Fibroblast of skin of right biceps (primary cell): Measurements from ENCODE around the gene MYOT.
"Not testable (repeated sequence)": the region's sequence is repeated elsewhere in the genome, so short reads cannot be mapped to it uniquely, and the experiment has no call there.

Experiments used
- DNase-seq: peaks from one replicate; pipeline ENCODE4 v3.0.0-alpha.2; 2013

MYOT gene

GRCh38 chr5:137856916-137857862 lies 10.5 kb upstream of the MYOT start:
- DNase-seq: no peak

DNA sequence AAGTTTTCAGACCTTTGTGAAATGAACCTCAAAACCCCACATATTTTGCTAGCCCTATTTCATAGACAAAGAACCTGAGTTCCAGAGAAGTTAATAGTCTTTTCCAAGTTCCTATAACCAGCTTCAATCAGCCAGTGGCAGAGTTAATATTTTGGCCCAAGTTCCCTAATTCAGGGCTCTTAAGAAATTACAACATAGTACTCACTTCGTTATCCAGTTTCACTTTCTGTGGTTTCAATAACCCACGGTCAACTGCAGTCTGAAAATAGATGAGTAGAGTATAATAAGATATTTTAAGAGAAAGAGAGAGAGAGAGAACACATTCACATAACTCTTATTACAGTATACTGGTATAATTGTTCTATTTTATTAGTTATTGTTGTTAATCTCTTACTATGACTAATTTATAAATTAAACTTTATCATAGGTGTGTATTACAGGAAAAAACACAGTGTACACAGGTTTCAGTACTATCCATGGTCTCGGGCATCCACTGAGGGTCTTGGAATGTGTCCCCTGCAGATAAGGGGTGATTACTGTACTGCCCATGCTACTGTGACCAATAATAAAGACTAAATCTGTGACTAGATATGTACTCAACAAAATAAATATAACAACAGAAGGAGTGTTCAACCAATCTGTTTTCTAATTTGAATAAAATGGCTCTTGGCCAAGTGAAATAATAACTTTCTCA lies 9.3 kb upstream of the MYOT start:
- no peak for DNase-seq

DNA sequence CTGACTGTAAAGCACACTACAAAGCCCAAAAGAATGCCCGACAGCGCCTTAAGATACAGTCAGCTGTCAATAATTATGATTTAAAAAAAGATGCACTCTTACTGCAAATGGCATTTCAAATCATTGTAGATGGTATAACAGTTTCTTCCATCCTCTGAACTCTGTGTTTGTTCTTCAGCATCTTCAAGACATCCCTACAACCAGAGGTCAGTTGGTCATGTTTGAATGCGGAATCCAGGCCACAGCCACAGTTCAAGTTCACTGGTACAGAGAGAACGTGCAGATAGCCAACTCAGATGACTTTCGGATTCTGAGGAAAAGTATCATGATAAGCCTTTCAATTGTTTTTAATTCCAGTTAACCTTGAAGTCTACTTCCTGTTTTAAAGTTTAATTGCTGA lies 8.7 kb upstream of the MYOT start:
- no peak for DNase-seq

- DNase-seq: no peak
Measured at GRCh38 chr5:137862251-137862650, 5.4 kb upstream of the MYOT start.

GRCh38 chr5:137863653-137864052 lies 4.0 kb upstream of the MYOT start:
- not testable (repeated sequence) for DNase-seq

GRCh38 chr5:137866541-137867388 lies 895 bp upstream of the MYOT start:
- no peak for DNase-seq

GRCh38 chr5:137870647-137871339 lies 3.1 kb downstream of the MYOT start:
- DNase-seq: no peak

DNA sequence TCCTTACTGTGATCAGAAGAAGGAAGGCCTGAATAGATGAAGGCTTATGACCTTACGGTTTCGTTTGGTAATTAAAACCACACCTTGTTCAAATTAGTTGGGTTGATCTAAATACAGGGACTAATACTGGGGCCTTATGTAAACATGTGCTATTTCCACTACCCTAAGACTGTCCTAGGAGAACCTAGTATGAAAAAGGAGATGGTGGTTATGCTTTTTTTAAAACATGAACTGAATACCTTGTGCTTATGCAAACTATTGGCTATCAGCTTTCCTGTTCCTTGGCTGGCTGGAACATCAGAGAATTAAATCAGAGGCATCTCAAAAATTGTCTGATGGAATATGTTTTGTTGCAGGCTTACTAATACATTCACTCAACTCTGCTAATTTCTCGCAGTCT lies 3.9 kb downstream of the MYOT start:
- no peak for DNase-seq

GRCh38 chr5:137872466-137872865 lies 4.8 kb downstream of the MYOT start:
- no peak for DNase-seq

DNA sequence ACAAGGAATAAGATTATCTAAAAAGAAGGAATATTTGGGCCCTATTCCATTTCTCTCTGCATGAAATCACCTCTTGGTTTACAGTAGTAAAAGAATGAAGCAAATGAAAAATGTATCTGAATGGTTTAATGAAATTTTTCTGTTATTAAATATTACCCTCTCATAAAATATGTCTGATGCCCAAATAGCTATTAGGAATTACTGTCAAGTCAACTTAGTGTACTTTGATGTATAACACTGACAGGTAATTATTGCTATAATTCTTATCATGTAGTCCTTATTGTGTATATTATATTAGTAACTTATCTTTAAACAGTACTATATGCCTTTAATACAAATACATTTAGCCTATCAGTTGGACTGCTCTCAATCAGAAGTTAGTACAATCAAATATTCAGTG lies 8.4 kb downstream of the MYOT start:
- DNase-seq: no peak

GRCh38 chr5:137880313-137880712 lies 12.7 kb downstream of the MYOT start:
- DNase-seq: no peak

DNA sequence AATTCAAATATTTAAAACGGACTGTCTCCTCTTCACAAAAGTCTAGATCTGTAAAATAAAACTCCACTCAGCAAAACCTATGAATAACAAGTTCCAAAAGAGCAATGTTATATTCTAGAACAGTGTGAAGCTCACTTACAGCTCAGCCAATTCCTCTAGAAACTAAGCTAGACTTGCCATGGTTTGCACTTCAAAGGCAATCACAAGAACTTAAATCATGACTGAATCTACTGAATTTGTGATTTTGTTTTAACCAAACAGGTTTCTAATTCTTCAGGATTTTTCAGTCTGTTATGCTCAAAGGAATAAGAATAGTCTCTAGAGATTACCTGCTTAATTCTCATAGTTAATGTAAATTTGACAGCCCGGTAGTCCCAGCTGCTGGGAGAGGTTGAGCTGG lies 20.2 kb downstream of the MYOT start:
- DNase-seq: no peak

DNA sequence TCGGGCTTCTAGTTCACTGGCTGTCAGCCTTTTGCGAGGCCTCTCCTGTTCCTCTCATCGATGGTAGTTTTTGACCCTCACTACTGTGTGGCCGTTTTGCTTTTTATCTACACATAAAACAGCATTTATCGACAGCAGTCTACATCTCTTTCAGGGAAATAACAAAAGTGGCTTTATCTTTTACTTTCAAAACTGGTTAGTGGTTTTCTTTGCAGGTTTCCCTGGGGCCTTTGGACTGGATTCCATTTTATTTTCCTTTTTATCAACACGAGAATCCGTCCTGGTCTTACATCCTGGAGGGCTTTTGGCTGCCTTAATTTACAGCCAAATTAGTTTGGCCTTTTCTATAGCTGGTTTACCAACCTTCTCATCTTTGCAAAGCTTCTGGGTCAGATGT lies 20.8 kb downstream of the MYOT start:
- DNase-seq: no peak

- peak; percentile 90 for DNase-seq
Measured at GRCh38 chr5:137888863-137889759, 21.5 kb downstream of the MYOT start, which contains the start of gene PKD2L2. PKD2L2 (plus strand) TSS chr5:137889457; CDS start chr5:137889492, 35 bp downstream.

GRCh38 chr5:137890845-137891244 lies 23.2 kb downstream of the MYOT start:
- DNase-seq: no peak

GRCh38 chr5:137891849-137892248 lies 24.2 kb downstream of the MYOT start:
- no peak for DNase-seq

DNA sequence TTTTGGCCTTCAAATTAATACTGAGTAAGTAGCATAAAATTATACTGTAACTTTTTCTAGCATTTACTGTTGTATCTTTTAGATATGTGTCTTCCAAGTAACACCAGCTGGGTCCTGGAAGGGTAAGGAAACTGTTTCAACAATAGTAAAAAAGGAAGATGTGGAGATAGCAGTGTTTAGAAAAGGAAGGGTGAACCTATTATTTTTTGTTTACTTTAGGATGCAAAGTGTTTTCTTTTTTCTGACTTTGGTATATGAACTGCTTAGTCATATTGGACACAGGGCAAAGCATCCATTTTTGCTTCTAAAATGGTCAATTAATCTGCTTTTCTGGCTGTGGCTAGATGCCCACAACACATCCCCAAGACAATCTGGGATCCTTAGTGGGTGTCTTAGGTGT lies 26.9 kb downstream of the MYOT start:
- no peak for DNase-seq

DNA sequence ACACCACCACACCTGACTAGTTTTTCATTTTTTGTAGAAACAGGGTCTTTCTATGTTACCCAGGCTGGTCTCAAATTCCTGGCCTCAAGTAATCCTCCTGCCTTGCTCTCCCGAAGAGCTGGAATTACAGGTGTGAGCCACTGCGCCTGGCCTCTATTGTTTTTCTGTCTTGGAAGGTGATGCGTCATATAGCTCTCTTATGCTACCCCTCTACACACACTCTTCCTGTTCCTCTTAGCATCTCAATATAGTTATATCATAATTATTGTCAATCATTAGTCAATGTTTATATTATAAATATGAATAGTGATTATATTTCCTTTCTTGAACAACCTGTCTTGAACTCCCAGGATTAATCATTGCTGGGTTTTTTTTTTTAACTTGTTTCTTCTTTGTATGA lies 28.9 kb downstream of the MYOT start:
- no peak for DNase-seq

DNA sequence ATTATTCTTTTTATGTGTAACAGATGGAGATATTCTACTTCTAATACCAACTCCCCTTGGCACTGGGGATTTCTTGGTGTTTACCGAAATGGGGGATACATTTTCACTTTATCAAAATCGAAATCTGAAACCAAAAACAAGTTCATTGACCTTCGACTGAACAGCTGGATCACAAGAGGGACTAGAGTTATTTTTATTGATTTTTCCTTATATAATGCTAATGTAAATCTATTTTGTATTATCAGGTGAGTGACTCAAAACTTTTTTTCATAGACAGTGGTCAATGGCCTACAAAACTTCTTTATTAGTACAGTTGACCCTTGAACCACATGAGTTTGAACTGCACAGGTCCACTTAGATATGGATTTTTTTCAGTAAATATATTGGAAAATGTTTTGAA lies 31.8 kb downstream of the MYOT start:
- DNase-seq: no peak

DNA sequence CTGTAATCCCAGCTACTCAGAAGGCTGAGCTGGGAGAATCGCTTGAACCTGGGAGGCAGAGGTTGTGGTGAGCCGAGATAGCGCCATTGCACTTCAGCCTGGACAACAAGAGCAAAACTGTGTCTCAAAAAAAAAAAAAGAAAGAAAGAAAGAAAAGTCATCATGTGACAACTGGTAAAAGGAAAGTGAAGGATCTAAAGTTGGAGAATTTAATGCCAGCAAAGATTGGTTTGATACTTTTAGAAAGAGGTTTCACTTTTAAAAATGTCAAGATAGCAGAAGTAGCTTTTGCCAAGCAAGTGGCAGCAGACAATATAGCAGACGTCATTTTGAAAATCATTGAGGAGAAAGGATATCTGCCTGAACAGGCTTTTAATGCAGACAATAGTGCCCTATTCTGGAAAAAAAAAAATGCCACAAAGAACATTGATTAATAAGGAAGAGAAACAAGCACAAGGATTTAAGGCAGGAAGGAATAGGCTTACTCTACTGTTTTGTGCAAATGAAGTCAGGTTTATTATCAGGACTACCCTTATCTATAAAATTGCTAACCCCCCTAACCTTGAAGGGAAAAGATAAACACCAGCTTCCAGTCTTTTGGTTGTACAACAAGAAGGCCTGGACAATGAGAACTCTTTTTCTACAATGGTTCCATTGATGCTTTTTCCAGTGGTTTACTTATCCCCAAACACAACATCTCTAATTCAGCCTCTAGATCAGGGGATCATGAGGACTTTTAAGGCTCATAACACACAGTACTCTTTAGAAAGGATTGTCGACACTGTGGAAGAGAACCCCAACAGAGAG lies 33.6 kb downstream of the MYOT start:
- no peak for DNase-seq
